ENCODE results near the gene LRRC1.

The LRRC1 gene

DNA sequence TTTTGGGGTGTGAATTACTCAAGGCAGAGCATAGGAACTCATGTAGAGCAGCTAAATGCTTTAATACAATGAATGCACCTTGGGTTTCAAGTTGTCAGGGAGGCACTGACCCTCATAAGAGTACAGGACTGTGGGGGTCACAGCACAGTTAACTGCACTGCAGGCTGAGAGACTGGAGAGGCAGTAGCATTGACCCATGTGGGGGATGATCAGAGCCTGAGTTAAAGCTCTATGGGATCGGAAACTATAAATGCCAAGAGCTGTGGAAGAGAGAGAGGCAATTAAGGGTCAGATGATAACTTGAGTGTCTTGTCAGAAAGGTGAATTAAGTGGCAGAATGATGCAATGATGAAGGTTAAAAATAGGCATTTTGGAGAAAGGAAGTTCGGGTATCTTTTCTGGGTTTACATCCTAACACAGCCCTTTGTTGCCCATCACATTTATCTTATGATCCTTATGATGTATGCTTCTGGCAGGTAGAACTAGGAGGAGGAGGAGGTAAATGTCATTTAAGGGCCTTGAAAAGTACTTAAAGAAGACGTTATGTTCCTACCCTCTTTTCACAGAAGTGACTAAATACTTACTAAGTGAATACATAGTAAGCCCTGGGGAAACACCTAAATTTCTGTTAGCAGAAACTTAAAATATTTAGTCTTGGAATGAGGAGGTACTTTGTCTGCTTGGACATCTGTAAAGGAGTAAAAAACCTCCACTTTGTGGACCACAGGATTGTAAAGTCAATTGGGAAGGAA is 24.2 kb downstream of the LRRC1 start:
- DNase-seq, result no peak

DNA sequence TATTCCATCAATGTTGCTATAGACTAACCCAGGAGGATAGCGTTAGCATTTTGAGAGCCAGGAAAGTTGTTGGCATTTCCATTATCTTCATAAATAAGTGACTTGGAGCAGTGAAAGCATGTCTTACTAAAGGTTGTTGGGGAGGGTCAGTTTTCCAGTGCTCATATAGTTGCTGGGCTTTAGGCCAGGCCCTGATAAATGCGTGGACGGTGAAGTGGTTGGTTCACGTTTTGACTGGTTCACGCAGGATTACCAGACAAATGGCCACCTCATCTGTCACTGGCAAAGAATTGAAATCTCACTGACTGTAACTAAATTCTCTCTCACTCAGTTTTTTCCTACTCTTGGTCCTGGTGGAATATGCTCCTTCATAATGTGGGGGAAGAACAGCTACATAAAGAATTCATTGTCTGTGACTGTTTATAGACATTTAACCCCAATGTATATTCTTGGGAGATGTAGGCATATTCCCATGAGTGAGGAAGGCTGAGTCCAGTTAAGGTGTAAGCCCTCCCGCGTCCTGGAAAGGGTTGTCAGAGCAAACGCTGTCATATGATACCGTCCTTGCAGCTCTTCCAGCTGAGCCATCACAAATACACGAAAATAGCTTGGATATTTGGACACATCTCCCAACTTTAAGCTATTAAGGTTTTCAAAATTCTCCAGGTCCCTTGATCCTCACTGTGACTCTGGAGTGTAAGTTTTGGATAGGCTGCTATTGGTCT is 27.8 kb downstream of the LRRC1 start:
- DNase-seq, result peak; percentile 71

DNA sequence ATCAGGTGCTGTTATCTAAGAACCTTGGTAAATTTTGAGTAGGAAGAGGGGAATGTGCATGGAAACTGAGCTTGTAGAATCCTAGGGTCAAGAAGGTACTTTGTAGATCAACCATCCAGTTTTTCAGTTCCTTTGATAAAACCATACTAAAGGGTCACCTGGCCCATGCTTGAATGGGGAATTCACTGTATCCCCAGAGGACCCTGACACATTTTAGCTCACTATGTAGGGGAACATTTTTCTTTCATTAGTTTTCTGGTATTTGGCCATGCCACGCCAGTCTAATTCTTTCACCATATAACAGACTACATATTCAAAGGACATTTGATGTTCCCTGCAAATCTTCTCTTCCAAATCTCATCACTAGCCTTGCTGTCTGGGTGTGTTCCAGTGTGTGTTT is 29.9 kb downstream of the LRRC1 start:
- DNase-seq, result no peak

GRCh38 chr6:53825532-53826321 is 30.9 kb downstream of the LRRC1 start:
- DNase-seq, result no peak

- DNase-seq, result no peak
These were observed 32.7 kb downstream of the LRRC1 start for GRCh38 chr6:53827531-53827930.

- no peak for DNase-seq
These were observed 33.4 kb downstream of the LRRC1 start for GRCh38 chr6:53828215-53828614.

GRCh38 chr6:53828966-53829697 is 34.3 kb downstream of the LRRC1 start:
- DNase-seq, result no peak

GRCh38 chr6:53829698-53830221 is 35.0 kb downstream of the LRRC1 start:
- no peak for DNase-seq

DNA sequence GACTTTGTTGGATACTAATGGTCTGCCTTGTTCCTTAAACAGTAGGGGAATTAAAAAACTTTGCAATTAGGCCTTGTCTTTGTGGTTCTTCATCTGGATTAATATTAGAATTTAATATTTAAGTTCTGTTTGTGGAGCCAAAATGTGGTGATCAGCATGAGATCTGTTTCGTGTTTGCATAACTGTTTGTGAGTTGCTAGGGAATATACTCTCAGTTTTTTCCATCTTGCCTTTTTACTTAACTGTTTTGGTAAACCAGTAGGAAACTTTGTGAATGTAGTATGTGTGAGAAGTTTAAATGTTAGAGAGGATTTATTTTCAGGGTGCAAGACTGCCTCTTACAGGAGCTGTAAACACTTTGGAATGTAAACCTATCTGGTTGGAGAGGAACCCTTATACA is 35.6 kb downstream of the LRRC1 start:
- no peak for DNase-seq

GRCh38 chr6:53831081-53831869 is 36.5 kb downstream of the LRRC1 start:
- DNase-seq, result no peak

- no peak for DNase-seq
These were observed 37.3 kb downstream of the LRRC1 start for GRCh38 chr6:53831936-53832660.

DNA sequence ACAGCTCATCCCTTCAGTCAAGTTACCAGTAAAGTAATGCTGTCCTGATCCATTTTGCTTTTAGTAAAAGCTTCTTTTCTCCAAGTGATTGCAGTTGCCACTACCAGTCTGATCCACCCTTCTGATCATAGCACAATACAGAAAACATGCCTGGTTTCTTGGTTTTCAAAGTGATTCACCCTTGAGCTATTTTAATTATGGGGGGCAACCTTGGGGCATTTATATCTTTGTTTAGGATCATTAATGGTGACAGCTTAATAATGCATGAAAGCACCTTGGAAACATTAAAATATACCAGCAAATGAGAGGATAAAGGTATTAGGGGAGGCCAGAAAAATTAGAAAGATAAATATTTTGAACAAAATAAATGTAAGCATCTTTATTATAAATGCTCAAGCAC is 38.4 kb downstream of the LRRC1 start:
- no peak for DNase-seq

- DNase-seq, result no peak
These were observed 39.3 kb downstream of the LRRC1 start for GRCh38 chr6:53834132-53834531.

DNA sequence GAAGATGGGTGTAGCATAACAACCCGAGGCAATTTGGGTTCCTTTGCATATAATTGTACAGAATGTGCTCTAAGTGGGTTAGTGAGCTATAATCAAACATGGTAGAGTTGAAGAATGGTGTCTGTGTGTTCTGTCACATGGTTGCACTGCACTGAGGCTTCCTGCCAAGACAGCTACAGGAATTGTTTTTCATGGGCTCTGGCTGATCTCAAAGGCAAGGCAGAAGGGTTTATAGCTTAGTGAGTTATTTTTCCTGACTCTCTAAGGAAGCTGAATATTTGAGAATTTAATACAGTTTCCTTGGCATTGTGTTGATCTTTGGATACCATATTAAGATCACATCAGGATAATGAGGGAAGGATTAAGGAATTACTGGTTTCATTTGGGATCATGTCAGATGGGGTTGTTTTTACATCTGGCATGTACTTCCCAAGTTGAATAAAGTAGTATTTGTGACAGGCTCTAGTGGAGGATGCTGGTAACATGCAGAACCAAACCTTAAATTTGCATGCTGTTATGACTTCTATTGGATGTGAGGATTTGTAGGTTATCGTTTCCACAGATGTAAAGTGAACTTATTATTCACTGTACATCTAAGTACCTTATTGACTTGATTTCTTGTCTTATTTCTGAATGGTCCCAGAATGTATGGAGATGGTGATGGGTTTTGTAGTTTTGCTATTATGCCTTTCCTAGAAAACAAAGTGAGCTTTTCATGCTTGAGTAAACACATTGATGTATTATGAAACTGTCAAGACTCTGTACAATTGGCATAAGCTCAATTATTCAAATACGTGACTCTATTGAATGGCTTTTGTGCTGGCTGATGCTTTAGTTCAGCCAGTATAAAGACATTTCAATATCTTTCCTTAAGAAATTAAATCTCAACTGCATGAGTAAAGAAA is 43.3 kb downstream of the LRRC1 start:
- peak; percentile 48 for DNase-seq

DNA sequence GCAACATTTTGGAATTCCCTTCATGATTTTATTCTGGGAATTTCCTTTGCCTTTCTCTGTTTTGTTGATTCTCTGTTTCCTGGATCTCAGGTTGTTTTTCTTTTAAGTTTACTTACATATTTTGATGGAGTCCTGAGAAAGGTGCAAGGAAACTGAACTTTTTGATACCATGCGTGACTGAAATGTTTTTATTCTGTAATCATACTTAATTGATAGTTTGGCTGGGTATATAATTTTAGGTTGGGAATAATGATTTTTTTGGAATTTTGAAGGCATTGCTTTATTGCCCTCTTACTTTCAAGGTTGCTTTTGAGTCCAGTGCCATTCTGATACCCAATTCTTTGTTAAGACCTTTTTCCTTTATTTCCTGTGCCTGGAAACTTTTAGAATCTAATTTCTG is 45.2 kb downstream of the LRRC1 start:
- no peak for DNase-seq

DNA sequence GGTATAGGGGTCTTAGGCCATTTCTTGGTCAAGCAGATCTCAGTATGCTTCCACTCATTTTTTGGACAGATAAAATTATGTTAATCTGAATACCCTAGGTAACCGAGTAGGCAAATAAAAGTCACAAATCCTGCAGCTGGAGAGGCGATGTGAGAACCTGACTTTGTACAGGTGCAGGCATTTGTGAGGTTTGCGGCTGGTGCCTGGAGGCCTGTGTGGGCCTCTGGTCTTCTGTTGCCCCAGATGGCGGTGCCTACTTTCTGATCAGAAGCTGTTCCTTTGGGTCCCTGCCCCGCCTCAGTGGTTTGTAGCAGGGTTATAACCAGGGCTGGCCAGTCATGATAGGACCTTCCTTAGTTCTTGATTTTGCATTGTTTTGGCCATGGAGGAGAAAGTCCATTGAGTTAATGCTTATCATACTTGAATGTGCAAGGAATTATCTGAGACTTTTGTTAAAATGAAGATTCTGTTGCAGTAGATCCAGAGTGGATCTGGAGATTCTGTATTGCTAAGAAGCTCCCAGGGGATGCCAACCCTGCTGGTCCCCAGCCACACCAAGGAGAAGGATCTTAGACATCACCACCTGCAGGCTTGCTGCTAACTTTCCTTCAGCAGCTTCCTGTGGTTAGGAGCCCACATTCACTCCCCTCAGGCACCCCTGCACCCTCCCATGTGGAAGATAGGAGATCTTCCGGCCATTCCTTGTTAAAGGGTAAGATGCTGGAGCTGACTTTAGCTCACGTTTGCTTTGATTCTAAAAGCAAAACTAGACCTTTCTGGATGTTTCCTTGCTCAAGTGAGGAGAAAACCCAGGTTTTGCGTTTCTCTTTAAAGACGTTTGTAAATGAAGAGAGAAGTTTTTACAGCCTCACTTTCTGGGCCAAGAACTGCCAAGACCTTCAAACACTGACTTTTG is 50.7 kb downstream of the LRRC1 start:
- no peak for DNase-seq

DNA sequence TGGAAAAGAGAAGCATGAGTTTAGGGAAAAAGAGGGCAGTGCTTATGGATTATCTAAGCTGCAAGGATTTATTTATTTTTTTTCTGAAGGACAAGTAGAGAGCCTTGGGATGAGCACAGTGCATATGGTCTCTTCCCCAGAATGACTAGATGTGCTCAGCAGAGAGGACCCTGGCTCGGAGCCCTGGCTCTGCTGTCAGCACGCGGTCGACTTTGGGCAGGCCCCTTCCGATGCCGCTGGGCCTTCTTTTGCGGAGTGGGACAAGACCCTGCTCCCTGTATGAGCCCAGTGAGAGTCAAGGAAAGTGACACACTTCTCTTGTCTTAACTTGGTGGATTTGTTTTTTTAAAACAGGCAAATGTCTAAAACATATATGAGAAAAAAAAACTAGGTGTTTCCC is 51.4 kb downstream of the LRRC1 start:
- DNase-seq, result no peak

GRCh38 chr6:53847796-53848314 is 53.0 kb downstream of the LRRC1 start:
- DNase-seq, result no peak

DNA sequence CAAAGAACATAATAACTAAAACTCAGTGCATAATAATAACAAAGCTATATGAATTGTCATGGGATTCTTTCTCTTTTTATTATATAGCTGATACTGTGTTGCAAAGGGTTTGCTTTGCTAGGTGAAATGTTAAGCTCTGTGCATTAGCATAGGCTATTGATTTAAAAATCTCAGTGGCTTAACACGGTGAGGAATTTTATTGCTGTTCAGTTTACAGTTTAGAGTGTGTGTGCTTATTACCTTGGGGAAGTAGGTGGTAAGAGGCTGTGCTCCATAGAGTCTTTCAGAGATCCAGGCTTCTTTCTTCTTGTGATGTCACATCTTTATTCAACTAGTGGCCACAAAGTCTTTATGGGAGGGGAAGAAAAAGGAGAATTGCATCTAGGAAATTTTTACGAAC is 55.7 kb downstream of the LRRC1 start:
- no peak for DNase-seq
